GM19240 (cell line): ENCODE measurements around the gene OLIG1.

ENCODE experiments used
- DNase-seq: peaks from one replicate; pipeline ENCODE4 v3.0.0; 2011; ENCODE audit warnings: low spot score; ENCODE audit not compliant: insufficient read length

Gene OLIG1

GRCh38 chr21:33061233-33061632, 8.7 kb upstream of the OLIG1 start:
- no peak for DNase-seq

- DNase-seq = no peak
Observed at GRCh38 chr21:33063375-33063883, 6.5 kb upstream of the OLIG1 start.

- no peak for DNase-seq
Observed at GRCh38 chr21:33063907-33064622, 5.9 kb upstream of the OLIG1 start.

- no peak for DNase-seq
Observed at GRCh38 chr21:33064623-33065390, 5.1 kb upstream of the OLIG1 start.

GRCh38 chr21:33067043-33067442, 2.9 kb upstream of the OLIG1 start:
- no peak for DNase-seq

GRCh38 chr21:33067457-33067856, 2.5 kb upstream of the OLIG1 start:
- no peak for DNase-seq

- DNase-seq = no peak
Observed at GRCh38 chr21:33069243-33069642, 698 bp upstream of the OLIG1 start.

GRCh38 chr21:33069645-33069993, 322 bp upstream of the OLIG1 start:
- no peak for DNase-seq

GRCh38 chr21:33070744-33070997, 730 bp downstream of the OLIG1 start:
- DNase-seq = no peak

GRCh38 chr21:33070998-33071769, 1.2 kb downstream of the OLIG1 start:
- DNase-seq = no peak

GRCh38 chr21:33071770-33072306, 1.9 kb downstream of the OLIG1 start:
- no peak for DNase-seq

GRCh38 chr21:33073636-33074035, 3.7 kb downstream of the OLIG1 start:
- no peak for DNase-seq

GRCh38 chr21:33075128-33075527, 5.2 kb downstream of the OLIG1 start:
- DNase-seq = no peak

GRCh38 chr21:33075596-33076195, 5.8 kb downstream of the OLIG1 start:
- DNase-seq = no peak

- DNase-seq = no peak
Observed at GRCh38 chr21:33076600-33077329, 6.8 kb downstream of the OLIG1 start.

GRCh38 chr21:33078907-33079582, 9.1 kb downstream of the OLIG1 start:
- DNase-seq = peak; percentile 81

GRCh38 chr21:33080376-33080775, 10.4 kb downstream of the OLIG1 start:
- DNase-seq = no peak

- no peak for DNase-seq
Observed at GRCh38 chr21:33080776-33081175, 10.8 kb downstream of the OLIG1 start.

- no peak for DNase-seq
Observed at GRCh38 chr21:33088384-33088783, 18.4 kb downstream of the OLIG1 start.

- DNase-seq = no peak
Observed at GRCh38 chr21:33089395-33090119, 19.6 kb downstream of the OLIG1 start.
